NB4 (cell line): ENCODE results near the gene SS18L1.

ENCODE experiments used
- POLR2A ChIP-seq: IDR thresholded peaks from 2 replicates; pipeline ENCODE4 v1.6.1; 2011; ENCODE audit warnings: mild to moderate bottlenecking; ENCODE audit not compliant: insufficient read length; ENCODE audit errors: extremely low read depth
- TF ChIP-seq, protein P1 (sequence below): IDR thresholded peaks from one replicate; pipeline ENCODE4 v1.5.1; 2012; ENCODE audit warnings: low read depth, low read length
- TF ChIP-seq, protein P2 (sequence below): IDR thresholded peaks from 2 replicates; pipeline ENCODE4 v1.6.1; 2011; ENCODE audit warnings: low read depth, low read length

- TF ChIP-seq, protein P1, sequence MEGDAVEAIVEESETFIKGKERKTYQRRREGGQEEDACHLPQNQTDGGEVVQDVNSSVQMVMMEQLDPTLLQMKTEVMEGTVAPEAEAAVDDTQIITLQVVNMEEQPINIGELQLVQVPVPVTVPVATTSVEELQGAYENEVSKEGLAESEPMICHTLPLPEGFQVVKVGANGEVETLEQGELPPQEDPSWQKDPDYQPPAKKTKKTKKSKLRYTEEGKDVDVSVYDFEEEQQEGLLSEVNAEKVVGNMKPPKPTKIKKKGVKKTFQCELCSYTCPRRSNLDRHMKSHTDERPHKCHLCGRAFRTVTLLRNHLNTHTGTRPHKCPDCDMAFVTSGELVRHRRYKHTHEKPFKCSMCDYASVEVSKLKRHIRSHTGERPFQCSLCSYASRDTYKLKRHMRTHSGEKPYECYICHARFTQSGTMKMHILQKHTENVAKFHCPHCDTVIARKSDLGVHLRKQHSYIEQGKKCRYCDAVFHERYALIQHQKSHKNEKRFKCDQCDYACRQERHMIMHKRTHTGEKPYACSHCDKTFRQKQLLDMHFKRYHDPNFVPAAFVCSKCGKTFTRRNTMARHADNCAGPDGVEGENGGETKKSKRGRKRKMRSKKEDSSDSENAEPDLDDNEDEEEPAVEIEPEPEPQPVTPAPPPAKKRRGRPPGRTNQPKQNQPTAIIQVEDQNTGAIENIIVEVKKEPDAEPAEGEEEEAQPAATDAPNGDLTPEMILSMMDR, result no peak
- no peak for TF ChIP-seq POLR2A
- TF ChIP-seq, protein P2, sequence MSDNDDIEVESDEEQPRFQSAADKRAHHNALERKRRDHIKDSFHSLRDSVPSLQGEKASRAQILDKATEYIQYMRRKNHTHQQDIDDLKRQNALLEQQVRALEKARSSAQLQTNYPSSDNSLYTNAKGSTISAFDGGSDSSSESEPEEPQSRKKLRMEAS, result no peak
Measured at GRCh38 chr20:62126141-62126540, 17.4 kb upstream of the SS18L1 start.
